Measurements from ENCODE around the gene RIT2.
A peak's percentile ranks its signal among the peaks of the same experiment; 100 is the strongest.

Gene RIT2

GRCh38 chr18:43046322-43046721 is 69.2 kb downstream of the RIT2 start:
- no peaks in the 10 kb centered on the region for H3K36me3 Mint-ChIP-seq (ENCODE audit: low read depth)
- no peak for TF ChIP-seq CTCF (IDR thresholded peaks at IDR 0.05; ENCODE audit: unreplicated experiment in 3 of 3)
- H3K27me3 Mint-ChIP-seq (ENCODE audit: low read depth): no peaks in the 10 kb centered on the region
- H3K4me1 Mint-ChIP-seq: peaks cover 7% of the 10 kb centered on the region
- no peak overlapping the region for H3K4me3 Mint-ChIP-seq
- no peaks in the 10 kb centered on the region for H3K9me3 Mint-ChIP-seq
- H3K27ac Mint-ChIP-seq: no peak overlapping the region

- Mint-ChIP-seq H3K27ac (no peak overlapping the region), H3K36me3 (ENCODE audit: low read depth) (no peaks in the 10 kb centered on the region), H3K9me3 (no peaks in the 10 kb centered on the region), H3K4me3 (no peak overlapping the region), H3K4me1 (peaks cover 13% of the 10 kb centered on the region), H3K27me3 (ENCODE audit: low read depth) (no peaks in the 10 kb centered on the region)
- TF ChIP-seq CTCF (IDR thresholded peaks at IDR 0.05; ENCODE audit: unreplicated experiment in 3 of 3): no peak
Measured at GRCh38 chr18:43043626-43044025, 71.9 kb downstream of the RIT2 start.

- Mint-ChIP-seq H3K4me1 (peaks cover 13% of the 10 kb centered on the region), H3K4me3 (no peak overlapping the region)
Measured at GRCh38 chr18:43040281-43040680, 75.2 kb downstream of the RIT2 start.

GRCh38 chr18:43034683-43035500 is 80.6 kb downstream of the RIT2 start:
- Mint-ChIP-seq H3K4me1 (peaks cover 4% of the 10 kb centered on the region), H3K27ac (peak overlapping the region in 2 of 3 experiments; percentile 16 to 54), H3K9me3 (no peaks in the 10 kb centered on the region), H3K27me3 (ENCODE audit: low read depth) (peaks cover 3% of the 10 kb centered on the region), H3K36me3 (ENCODE audit: low read depth) (no peaks in the 10 kb centered on the region), H3K4me3 (no peak overlapping the region)
- no peak for TF ChIP-seq CTCF (IDR thresholded peaks at IDR 0.05; ENCODE audit: unreplicated experiment in 3 of 3)

More at GRCh38 chr18:43040281-43040680, 75.2 kb downstream of the RIT2 start:
- Mint-ChIP-seq H3K27me3 (ENCODE audit: low read depth) (peaks cover 3% of the 10 kb centered on the region), H3K36me3 (ENCODE audit: low read depth) (no peaks in the 10 kb centered on the region), H3K27ac (no peak overlapping the region), H3K9me3 (no peaks in the 10 kb centered on the region)
- TF ChIP-seq CTCF (IDR thresholded peaks at IDR 0.05; ENCODE audit: unreplicated experiment in 3 of 3): no peak

GRCh38 chr18:43031169-43031568 is 84.3 kb downstream of the RIT2 start:
- Mint-ChIP-seq H3K4me1 (peaks cover 4% of the 10 kb centered on the region), H3K4me3 (no peak overlapping the region), H3K9me3 (no peaks in the 10 kb centered on the region), H3K36me3 (ENCODE audit: low read depth) (no peaks in the 10 kb centered on the region), H3K27me3 (ENCODE audit: low read depth) (no peaks in the 10 kb centered on the region), H3K27ac (no peak overlapping the region)
- no peak for TF ChIP-seq CTCF (IDR thresholded peaks at IDR 0.05; ENCODE audit: unreplicated experiment in 3 of 3)

- Mint-ChIP-seq H3K4me3 (no peak overlapping the region), H3K27ac (no peak overlapping the region), H3K36me3 (ENCODE audit: low read depth) (no peaks in the 10 kb centered on the region), H3K9me3 (no peaks in the 10 kb centered on the region), H3K4me1 (no peaks in the 10 kb centered on the region), H3K27me3 (ENCODE audit: low read depth) (no peaks in the 10 kb centered on the region)
- no peak for TF ChIP-seq CTCF (IDR thresholded peaks at IDR 0.05; ENCODE audit: unreplicated experiment in 3 of 3)
Measured at GRCh38 chr18:43029414-43029813, 86.1 kb downstream of the RIT2 start.
